ENCODE data around the gene MYO7B.

Gene MYO7B

DNA sequence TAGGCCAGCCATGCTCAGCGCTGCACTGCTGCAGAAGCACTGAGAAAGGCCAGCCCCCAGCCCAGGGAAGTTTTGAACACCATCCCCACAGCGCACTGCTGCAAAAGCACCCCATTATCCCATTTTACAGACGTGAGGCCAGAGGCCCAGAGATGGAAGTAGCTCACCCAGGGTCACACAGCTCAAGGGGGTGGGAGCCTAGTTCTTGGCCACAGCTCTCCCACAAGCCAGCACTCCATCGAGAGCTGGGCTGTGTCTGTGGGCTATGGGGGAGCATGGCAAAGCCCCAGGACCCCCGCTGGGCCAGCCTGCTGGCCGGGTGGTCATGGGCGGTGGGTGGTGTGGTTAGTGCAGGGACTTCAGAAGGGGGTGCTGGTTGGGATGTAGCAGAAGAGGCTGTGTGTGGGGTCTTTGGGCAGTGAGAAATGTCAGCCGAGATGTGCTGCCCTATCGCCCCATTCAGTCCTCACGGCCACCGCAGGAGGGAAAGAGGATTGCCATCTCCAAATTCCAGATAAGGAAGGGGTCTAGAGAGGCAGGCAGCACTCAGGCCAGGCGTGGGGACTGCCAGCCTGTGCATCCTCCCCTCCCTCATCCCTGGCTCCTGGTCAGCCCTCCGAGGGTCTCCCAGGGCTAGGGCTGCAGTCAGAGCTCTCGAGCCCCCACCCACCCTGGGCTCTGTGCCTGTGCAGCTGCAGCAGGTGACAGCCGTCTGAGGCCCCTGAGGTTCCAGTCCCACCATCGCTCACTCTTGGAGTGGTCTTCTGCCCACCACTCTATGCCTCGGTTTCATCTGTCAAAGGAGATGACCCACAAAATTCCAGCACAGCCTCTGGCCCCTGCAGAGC is 93.5 kb downstream of the MYO7B start:
- DNase-seq: no peak

DNA sequence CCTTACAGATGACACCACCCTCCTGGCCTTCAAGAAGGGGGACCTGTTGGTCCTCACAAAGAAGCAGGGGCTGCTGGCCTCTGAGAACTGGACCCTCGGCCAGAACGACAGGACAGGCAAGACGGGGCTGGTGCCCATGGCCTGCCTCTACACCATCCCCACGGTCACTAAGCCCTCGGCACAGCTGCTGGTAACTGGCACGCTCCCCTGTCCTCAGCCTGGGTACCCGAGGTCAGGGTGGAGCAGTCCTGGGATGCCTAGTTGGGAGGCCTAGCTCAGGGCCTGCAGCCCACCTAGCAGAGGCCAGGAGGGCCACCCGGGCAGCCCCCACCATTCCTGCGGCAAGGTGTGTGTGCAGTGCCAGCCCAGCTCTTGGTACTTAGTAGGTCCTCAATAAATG is 94.2 kb downstream of the MYO7B start:
- no peak for DNase-seq

DNA sequence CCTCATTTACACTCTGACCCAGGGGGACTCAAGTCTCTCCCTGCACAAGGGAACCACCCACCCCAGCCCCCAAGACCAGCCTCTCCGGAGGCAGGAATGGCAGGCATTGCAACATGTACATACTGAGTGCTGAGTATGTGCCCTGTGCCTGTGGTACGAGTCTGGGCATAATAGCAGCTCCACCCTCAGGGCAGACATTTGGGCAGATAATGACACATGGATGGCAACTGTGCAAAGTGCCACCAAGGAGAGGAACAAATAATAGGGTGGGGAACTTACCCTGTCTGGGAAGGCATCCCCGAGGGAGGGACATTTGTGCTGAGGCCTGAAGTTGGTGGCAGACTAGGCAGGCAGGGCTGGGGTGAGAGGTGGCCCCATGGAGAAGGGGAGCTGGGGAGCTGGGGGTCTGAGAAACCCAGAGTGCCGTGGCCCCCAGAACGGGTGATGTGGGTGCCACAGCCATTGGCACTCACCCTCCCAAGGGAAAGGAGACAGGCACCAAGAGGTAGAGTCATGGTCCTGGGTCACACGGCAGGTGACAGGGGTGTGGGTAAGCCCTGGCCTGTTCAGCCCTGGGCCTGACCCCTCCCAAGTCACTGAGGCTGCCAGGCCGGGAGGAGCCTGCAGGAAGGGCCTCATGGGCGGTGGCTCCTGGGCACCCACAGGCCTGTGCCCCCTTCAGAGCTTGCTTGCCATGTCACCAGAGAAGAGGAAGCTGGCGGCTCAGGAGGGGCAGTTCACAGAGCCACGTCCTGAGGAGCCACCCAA is 94.8 kb downstream of the MYO7B start:
- no peak for DNase-seq

DNA sequence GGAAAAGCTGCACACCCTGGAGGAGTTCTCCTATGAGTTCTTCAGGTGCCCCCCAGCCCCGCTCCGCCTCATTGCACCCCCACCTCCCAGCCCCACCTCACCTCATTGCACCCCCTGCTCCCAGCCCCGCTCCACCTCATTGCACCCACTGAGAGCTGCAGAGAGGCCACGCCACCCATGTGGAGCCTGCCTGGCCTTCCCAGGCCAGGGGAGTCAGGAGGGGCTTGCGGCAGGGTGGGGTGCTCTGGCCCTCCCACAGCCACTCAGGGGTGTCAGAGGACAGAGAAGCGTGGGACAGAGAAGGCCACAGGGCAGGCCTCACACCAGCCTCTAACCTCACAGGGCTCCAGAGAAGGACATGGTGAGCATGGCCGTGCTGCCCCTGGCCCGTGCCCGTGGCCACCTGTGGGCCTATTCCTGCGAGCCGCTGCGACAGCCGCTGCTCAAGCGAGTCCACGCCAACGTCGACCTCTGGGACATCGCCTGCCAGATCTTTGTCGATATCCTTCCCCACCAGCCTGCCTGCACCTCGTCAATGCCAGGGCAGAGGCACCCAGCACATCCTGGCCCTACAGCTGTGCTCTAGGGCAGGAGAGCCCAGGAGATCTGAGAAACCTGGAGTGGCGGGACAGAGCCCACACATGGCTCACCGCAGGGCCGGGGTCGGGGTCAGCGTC is 95.5 kb downstream of the MYO7B start:
- DNase-seq: no peak

DNA sequence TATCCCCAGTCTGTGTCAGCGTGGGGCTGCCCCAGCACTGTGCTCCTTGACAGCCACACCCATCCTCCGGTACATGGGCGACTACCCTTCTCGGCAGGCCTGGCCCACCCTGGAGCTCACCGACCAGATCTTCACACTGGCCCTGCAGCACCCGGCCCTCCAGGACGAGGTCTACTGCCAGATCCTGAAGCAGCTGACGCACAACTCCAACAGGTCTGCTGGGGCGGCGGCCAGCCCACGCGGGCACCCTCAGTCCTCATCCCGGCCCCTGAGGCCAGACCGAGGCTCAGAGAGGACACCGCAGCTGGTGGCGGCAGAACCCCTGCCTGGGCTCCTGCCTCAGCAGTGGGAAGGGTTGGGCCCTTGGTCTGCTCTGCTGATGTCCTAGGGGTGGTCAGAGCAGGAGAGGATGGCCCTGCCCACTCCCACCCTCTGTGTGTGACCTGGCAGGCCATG is 96.1 kb downstream of the MYO7B start:
- no peak for DNase-seq

DNA sequence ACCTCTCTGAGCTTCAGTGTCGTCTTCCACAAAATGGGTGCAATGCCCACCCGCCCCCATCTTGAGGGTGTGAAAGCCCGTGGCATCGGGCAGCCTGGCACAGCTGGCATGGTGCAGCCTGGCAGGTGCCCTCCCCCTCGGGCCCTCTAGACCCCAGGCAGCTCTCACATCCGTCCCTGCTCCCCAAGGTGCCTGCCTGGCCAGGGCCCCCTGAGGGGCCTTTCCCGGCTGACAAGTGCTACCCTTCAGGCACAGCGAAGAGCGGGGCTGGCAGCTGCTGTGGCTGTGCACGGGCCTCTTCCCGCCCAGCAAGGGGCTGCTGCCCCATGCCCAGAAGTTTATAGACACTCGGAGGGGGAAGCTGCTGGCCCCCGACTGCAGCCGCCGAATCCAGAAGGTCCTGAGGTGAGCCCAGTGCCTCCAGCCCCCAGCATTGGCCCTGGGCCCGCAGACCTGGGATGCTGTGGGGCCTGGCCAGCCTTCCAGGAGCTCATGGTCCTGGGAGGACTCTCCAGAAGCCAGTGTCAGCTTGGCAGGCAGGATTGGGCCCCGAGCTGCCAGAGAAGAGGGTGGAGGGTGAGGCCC is 96.6 kb downstream of the MYO7B start:
- DNase-seq: no peak

DNA sequence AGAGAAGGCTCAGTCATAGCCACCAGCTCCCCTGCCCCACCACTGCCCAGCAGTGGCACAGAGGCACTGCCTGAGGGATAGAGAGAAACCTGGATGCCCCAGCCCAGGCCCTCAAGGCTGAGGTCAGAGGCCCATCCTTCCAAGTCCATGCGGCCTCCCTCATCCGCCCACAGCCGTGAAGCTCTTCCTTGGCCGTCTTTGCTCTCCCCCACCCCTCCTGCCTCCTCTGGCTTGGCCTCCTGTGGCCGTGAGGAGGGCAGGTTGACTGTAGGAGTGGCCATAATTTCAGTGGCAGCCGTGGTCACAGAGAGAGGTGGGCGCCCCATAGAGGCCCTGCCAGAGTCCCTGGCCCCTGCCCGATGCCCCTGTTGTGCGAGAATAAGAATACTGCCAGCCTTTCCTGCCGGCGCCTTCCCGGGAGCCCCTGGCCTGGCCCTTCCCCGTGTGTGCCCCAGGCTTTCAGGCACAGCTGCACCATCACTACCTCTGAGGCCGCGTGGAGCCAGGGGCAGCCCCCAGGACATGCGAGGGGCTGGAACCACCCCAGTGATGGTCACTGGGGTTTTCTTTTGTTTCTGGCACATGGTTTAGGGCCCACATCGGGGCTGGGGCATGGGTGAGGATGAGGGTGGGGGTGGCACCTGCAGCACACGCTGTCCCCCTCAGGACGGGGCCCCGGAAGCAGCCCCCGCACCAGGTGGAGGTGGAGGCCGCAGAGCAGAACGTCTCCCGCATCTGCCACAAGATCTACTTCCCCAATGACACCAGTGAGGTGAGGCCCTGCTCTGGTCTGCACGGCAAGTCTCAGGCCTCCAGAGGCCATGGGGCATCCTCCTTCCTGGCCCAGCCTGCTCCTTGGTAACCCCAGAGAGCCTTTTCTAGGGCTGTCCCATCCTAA is 97.4 kb downstream of the MYO7B start:
- DNase-seq: no peak

DNA sequence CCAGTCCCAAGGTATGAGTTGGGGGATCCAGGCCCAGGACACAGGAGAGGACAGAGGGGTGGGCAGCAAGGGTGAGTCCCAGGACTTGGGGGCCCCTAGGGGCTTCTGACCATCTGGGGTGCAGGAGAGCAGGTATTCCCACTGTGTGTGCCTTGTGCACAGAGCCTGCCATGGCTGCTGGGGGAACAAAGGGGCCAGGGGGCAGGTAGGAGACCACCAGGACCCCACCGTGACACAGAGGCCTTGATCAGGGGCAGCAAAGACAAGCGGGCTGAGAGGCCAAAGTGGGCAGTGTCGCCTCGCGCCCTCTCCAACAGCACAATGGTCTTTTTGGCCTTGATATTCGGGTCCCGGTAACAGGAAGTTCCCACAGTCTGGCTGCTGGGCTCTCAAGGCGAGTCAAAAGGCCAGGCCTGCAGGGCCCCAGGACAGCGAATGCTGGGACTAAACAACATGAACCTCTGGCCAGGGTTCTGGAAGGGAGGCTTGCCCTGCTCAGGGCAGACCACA is 98.1 kb downstream of the MYO7B start:
- no peak for DNase-seq

DNA sequence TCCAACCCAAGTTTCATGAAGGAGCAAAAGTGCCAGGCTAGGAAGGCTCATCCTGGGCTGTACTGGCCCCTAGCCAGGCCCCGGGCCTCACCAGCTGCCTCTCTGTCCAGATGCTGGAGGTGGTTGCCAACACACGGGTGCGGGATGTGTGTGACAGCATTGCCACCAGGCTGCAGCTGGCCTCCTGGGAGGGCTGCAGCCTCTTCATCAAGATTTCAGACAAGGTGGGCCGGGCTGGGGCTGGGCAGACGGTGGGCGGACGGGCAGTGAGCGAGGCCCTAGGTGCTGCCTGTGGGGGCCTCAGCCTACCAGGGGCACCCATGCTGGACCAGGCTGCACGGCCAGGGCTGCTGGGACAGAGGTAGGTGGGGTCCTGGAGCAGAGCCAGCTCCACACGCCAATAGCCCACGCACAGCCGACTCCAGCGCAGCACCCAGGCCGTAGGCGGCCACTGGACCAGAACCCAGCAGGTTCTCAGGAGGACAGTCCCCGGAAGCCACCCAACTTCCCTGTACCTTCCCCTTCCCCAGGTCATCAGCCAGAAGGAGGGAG is 98.7 kb downstream of the MYO7B start:
- no peak for DNase-seq

DNA sequence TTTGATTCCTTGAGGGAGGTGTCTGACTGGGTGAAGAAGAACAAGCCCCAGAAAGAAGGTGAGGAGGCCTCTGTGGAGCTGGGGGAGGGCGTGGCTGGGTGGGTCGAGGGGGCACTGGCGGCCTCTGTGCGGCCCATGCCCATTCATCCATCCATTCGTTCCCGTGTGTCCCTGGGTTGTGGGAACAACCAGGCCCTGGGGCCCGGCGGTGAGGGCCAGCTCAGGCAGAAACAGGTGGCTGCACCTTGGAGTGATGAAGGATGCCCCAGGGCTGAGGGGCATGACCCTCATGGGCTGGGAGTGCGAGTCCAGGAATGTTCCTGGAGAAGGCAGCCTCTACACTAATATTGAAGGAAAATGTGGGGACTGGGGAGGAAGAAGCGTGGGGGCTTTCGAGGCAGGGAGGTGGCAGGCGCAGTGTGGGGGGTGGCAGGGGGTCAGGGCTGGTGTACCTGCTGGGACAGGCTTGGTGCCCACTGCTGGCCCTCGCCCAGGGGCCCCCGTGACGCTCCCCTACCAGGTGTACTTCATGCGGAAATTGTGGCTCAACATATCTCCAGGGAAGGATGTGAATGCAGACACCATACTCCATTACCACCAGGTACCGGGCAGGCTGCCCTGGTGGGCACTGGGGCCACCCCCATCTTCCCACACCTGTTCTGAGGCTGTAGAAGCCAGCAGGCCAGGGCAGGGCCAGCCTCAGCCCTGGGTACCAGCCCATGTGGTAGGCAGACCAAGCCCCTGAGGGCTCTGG is 99.3 kb downstream of the MYO7B start:
- no peak for DNase-seq

DNA sequence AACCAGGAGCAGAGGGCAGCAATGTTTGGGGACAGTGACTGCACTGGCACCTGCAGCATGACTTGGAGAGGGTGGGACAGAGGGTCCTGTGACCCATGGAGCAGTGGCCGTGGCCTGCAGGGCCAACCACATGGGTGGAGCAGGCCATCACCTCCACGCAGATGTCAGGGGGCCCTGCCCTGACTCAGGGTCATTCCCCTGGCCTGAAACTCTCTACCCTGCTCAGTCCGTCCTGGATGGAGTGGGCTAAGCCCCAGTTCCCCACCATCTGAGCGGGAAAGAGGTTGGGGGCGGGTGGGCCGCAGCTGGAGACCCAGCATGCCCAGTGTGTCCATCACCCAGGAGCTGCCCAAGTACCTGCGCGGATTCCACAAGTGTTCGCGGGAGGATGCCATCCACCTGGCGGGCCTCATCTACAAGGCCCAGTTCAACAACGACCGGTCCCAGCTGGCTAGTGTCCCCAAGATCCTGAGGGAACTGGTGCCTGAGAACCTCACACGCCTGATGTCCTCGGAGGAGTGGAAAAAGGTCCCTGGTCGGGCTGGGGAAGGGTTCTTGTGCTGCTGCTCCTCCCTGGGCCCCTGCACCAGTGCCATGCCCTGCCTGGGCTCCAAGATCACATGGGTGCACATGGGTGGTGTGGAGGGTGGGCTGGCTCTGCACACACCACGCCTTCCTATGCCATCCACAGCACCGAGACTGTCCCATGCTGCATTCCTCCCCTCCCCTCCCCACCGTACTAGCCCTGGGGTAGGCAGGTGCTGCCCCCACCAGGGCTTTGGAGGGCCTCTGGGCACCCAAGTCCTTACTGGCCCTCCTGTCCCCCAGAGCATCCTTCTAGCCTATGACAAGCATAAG is 100.1 kb downstream of the MYO7B start:
- DNase-seq: no peak

DNA sequence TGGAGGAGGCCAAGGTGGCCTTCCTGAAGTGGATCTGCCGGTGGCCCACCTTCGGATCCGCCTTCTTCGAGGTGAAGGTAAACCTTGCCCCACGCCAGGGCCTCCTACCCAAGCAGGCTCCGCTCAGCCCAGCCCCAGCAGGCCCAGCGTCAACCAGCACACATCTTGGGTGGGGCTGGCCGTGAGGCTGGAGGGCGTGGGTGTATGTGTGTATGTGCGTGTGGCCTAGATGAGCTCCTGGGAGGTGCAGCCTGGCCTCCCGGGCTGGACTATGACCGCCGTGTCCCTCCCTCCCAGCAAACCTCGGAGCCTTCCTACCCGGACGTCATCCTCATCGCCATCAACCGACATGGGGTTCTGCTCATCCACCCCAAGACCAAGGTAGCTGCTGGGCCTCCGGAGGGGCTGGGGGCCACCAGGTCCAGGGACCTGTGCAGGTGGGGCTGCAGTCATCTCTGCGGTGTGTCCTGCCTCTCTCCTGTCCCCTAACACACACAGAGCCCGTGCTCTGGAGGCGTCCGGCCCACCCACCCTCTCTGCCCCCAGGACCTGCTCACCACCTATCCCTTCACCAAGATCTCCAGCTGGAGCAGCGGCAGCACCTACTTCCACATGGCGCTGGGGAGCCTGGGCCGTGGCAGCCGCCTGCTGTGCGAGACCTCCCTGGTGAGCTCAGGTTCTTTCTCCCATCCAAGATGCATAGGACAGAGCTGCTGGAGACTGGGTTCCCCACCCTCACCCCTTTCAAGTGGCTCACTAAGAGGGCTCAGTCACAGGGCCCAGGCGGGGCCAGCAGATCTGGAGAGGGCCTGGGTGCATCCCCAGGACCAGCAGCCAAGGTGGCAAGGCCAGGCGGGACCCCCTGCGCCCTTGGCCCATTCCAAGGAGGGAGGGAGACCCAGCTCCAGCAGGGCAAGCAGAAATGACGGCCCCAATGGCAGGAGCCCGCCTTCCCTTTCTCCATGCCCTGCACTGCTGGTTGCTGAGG is 101.1 kb downstream of the MYO7B start:
- no peak for DNase-seq

DNA sequence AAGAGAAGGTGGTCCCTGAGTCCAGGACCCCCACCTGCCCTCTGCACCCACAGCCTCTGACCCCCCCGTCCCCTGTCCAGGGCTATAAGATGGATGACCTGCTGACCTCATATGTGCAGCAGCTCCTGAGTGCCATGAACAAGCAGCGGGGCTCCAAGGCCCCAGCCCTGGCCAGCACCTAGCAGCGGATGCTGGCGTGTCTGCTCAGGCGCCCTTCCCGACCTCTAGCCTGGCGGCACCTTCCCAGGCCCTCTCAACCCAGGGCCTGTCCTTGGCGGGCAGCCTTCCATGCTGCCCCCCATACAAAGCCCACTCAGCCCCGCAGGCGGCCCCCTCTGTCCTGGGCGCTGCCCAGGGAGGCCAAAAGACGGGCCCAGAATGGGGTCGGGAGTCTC is 101.8 kb downstream of the MYO7B start:
- no peak for DNase-seq

DNA sequence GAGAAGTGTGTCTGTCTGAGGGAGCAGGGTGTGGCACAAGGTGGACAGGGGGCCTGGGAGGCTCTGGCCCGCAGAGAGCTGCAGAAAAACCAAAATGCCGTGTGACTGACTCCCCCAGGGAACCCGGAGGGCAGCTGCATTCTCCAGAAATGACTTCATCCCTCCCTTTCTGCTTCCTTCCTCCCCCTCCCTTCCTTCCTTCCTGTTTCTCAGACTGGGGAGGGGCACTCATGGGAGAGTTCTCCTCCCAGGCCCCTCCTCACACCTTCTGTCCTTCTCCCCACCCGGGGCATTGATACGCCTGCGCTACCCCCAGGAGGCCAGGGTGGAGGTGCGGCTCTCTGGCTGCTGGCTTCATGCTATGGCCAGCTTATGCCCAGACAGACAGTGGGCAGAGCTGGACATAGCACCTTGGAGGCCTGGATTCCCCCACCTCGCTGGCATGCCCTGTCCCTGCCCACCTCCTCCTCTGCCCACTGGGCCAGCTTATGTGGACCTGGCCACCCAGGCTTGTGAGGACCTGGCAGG is 102.3 kb downstream of the MYO7B start:
- no peak for DNase-seq

DNA sequence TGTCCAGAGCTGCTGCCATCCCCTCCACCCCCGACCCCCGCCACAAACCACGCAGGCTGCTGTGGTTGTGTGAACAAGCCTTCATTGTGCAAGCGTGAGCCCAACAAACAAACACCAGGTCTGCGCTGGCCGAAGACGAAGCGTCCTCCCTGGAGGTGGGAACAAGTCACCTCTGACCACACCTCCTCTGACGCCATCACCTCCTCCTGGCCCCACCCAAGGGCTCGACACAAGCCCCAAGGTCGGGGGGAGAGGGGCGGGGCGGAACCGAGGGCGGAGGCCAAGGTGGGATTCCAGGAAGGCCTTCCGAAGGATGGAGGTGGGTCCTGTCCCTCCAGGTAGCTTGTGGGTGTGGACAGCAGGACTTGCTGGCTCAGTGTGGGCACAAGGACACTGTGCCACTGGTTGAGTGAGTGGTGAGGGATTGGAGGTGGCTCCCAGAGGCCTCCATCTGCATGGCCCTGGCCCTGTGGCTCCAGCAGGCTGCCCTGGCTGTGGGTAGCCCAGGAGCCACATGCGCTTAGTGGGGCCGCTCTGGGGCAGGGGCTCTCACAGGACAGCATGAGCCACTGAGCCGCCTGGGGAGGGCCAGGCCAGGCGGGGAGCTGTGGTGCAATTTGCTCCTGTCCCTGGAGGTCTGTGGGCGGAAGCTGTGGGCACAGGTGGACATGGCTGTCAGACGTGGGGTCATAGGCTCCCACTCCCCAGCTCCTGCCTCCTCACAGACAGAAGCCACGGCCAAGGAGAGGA is 103.1 kb downstream of the MYO7B start:
- DNase-seq: no peak

DNA sequence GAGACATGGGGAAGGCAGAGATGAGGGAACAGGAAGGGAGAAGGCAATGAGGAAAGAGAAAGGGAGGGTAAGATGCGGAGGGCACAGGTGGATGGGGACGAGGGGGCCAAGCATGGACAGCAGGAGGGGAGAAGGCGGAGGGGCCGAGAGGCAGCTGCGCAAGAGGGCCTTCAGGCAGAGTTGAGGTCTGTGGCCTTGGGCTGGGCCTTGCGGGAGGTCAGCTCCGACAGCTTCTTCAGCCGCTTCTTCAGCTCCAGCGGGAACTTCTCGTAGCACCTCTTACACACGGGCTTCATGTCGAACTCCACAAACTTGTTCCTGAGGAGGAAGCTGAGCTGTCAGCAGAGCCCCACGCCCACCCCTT is 103.6 kb downstream of the MYO7B start:
- no peak for DNase-seq

Measured in NCI-H2029 treated with DMSO at 0.1 percent for 48 hours (cell line).